HL-60/S4 treated with retinoic acid at 250 ng/mL for 4 days and 3 days (cell line): Measurements from ENCODE around the gene LYRM7.

Source experiments
- in situ Hi-C: fragments of 300-500 bp; cut with MboI; formaldehyde crosslinking; loops from 2 replicates; pipeline ENCODE4 v1.7.0; 2022; ENCODE audit warnings: low sequenced_read_pairs

Gene LYRM7

GRCh38 chr5:131214609-131215227 is 44.0 kb downstream of the LYRM7 start:
- in situ Hi-C loops, result no loop called here

GRCh38 chr5:131217791-131218190 is 47.0 kb downstream of the LYRM7 start:
- in situ Hi-C loops, result no loop called here

- in situ Hi-C loops, result no loop called here
Measured at GRCh38 chr5:131218392-131218791, 47.6 kb downstream of the LYRM7 start.

DNA sequence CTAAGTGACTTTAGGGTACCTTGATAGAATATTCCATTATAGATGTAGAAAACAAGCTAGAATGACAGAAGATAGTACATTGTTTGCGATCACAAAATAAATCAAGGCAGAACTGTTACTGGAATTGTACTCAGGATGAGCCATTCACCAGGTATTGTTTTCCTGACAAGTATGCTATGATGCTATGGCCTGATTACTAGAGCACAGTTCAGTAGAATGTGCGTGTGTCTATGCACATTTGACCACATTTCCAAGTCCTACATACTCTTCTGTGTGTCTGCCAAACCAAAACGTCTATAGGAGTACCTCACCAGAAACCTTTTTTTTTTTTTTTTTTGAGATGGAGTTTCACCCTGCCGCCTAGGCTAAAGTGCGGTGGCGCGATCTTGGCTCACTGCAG is 49.8 kb downstream of the LYRM7 start:
- in situ Hi-C loops, result no loop called here

DNA sequence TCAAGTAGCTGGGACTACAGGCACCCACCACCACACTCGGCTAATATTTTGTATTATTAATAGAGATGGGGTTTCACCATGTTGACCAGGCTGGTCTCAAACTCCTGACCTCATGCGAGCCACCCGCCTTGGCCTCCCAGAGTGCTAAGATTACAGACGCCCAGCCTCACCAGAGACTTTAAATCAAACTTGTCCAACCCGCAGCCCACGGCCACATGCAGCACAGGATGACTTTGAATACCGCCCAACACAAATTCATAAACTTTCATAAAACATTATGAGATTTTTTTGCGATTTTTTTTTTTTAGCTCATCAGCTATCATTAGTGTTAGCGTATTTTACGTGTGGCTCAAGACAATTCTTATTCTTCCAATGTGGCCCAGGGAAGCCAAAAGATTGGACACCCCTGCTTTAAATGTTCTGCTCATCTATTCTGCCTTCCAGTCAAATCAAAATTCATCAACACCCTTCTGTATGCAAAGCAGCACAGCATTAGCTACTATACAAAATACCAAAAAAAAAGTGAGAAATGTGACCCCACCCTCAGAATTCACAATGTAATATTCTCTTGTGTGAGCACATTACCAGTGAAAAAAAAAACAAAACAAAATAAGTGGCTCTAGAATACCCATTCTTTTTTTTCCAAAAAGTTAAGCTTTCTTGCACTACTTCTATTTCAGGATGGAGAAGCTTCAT is 50.4 kb downstream of the LYRM7 start:
- in situ Hi-C loops, result no loop called here

DNA sequence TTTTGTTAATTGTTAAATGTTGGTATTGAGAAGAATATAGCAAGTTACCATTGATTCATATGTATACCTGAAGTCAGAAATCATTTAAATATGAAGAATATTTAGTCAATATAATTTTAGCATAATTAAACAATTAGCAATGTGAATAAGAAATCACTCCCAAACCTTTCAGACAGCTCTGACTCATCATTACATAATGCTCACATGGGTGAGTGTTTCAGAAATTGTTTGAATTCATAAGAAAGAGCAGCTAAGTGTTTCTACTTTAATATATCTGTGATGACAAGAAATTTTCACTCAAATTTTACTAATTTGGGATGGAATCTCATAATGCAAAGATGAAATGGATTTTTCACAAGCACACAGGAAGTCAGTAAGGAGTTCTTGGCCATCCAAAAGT is 51.1 kb downstream of the LYRM7 start:
- in situ Hi-C loops, result no loop called here

DNA sequence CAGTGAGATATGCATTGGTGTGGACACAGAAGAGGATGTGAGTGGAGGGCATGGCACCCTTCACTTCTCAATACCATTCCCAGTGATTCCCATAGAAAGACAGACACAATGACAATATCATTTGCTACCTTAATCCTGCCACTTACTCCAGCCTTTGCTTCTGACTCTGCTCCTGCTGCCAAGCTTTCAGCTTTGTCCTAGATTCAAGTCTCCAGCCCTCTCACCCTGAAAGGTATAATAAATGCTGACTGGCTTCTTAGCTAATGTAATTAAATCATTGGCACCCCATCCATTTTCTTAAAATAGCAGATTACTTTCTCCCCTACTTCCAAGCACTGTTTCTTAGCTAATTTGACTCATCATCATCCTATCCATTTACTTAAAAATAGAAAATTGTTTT is 52.0 kb downstream of the LYRM7 start:
- in situ Hi-C loops, result no loop called here

- in situ Hi-C loops, result no loop called here
Measured at GRCh38 chr5:131223751-131224386, 53.1 kb downstream of the LYRM7 start.

DNA sequence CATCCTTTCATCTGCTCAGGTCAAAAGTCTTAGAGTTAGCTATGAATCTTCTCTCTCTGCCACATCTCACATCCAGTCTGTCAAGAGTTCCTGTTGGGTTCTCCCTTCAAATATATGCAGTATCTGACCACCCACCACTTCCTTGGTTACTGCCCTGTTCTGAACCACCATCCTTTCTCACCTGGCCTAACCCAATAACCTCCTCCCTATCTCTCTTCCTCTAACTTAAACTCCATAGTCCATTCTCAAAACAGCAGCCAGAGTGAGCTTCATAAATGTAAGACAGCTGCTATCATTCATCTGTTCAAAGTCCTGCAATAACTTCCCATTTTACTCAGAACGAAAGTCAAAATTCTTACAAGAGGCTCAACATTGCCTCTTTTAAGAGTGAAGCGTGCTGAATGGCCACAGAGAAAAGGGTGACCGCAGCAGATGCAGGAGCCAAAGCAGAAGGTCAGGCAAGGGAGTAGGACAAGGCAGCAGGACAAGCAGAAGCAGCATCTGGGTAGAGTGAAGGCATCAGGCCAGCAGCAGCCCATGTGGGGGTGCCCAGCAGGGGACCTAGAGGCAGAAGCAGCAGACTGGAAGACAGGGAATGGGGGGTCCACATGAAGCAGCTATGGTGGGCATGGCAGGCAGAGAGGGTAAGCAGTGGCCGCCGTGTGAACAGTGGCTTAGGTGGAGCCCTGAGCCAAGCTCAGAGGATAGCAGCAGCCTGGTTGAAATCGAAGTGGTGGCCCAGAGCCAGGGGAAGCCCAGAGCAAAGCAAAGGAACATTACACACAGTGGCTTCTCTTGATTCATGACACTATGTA is 53.9 kb downstream of the LYRM7 start:
- in situ Hi-C loops, result no loop called here

- in situ Hi-C loops, result no loop called here
Measured at GRCh38 chr5:131225282-131225974, 54.7 kb downstream of the LYRM7 start.

DNA sequence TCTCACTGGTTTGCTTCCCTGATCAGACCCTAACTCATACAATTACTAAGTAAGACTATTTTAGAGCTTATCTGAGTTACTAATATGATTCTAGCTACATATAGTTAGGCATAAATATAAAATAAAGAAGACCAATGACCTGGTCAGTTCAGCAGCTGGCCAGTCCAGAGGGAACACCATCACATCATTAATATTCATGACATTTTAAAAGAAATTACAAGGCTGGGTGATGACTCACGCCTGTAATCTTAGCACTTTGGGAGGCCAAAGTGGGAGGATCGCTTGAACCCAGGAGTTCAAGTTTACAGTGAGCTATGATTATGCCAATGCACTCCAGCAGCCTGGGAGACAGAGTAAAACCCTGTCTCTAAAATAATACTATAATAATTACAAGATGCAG is 56.2 kb downstream of the LYRM7 start:
- in situ Hi-C loops, result no loop called here

GRCh38 chr5:131228646-131229045 is 57.9 kb downstream of the LYRM7 start:
- in situ Hi-C loops, result no loop called here

DNA sequence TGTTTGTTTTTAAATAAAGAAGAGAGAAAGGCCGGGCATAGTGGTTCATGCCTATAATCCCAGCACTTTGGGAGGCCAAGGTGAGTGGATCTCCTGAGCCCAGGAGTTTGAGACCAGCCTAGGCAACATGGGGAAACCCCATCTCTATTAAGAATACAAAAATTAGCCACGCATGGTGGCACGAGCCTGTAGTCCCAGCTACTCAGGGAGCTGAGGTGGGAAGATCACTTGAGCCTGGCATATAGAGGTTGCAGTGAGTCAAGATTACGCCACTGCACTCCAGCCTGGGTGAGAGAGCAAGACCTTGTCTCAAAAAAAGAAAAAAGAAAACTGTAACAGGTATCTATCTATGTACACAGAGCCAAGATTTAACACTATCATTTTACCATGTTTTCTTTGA is 58.9 kb downstream of the LYRM7 start:
- in situ Hi-C loops, result no loop called here

- in situ Hi-C loops, result no loop called here
Measured at GRCh38 chr5:131230406-131230805, 59.7 kb downstream of the LYRM7 start.

- in situ Hi-C loops, result no loop called here
Measured at GRCh38 chr5:131239686-131240085, 68.9 kb downstream of the LYRM7 start.

GRCh38 chr5:131242728-131243255 is 72.0 kb downstream of the LYRM7 start:
- in situ Hi-C loops, result no loop called here

DNA sequence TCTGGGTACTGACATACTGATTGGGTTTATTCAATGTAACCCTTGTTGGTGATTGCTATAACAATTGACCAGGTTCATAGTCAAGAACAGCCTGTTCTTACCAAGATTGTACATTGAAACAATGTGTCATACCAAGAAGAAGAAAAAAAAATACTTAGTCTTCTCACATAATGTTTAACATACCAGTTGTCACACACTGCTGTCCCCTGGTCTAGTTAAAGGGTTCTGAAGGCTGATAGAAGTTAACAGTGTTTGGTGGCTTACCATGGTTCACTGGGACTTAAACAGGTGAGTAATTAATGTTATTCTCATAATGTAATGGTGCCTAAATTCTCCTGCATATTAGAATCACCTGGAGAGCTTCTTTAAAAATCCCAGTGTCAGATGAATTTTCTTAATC is 74.6 kb downstream of the LYRM7 start:
- in situ Hi-C loops, result no loop called here

- in situ Hi-C loops, result no loop called here
Measured at GRCh38 chr5:131245948-131246347, 75.2 kb downstream of the LYRM7 start.

- in situ Hi-C loops, result no loop called here
Measured at GRCh38 chr5:131246504-131246903, 75.8 kb downstream of the LYRM7 start.

DNA sequence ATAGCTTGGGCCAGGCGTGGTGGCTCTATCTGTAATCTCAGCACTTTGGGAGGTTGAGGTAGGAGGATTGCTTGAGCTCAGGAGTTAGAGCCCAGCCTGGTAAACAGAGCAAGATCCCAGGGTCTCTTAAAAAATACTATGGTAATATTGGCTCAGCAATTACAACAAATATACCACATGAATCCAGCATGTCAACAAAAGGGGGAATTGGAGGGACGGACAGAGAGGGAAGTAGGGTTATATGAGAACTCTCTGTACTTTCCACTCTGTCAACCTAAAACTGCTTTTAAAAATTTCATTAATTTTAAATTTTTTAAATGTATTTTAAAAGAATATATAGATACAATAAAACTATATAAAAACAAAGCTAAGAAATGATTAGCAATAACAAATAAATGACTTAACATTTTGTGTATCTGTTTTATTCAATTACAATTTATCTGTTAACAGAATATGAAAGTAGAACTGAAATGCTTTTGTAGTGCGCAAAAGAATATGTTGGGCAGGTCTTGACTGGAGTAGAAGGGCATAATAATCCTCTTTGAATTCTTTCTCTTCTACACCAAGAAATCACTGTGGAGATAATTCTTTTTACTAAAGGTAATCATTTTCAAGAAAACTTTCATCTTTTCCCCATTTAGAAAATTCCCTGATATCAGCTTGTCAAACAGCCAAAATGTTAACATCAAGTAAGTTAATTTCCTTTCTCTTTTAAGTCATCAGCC is 80.2 kb downstream of the LYRM7 start:
- in situ Hi-C loops, result no loop called here
